Peyer's patch (tissue), 4 donors: Measurements from ENCODE around the gene PNKP. TPM values are rescaled to one million over a fixed set of nuclear protein-coding genes. Genes with fewer than 3 reads are reported as not detected.

Source experiments
- DNase-seq, 3 donors: peaks; one replicate each; pipeline ENCODE4 v3.0.0-alpha.2; 2017 to 2019
- H3K27ac ChIP-seq, 4 donors: fragments of 200-600 bp; sonication (generic); one replicate each; pipeline ENCODE4 v1.5.1; 2016 to 2019
- H3K27me3 ChIP-seq, 2 donors: fragments of 200-600 bp; sonication (generic); one replicate each; pipeline ENCODE4 v1.5.1; 2019
- H3K36me3 ChIP-seq, 3 donors: fragments of 200-600 bp; sonication (generic); one replicate each; pipeline ENCODE4 v1.5.1; 2016 to 2019
- H3K4me1 ChIP-seq, 4 donors: fragments of 200-600 bp; sonication (generic); one replicate each; pipeline ENCODE4 v1.5.1; 2016 to 2019
- H3K4me3 ChIP-seq, 4 donors: fragments of 200-600 bp; sonication (generic); 1 replicate in 3 of 4; 2 replicates in 1 of 4; pipeline ENCODE4 v1.5.1; 2016 to 2019; ENCODE audit warnings: mild to moderate bottlenecking in 1 of 4
- H3K9me3 ChIP-seq, 4 donors: fragments of 200-600 bp; sonication (generic); one replicate each; pipeline ENCODE4 v1.5.1; 2016 to 2019; ENCODE audit warnings: mild to moderate bottlenecking in 1 of 4
- POLR2A ChIP-seq, 2 donors: fragments of 450-650 bp; IDR thresholded peaks; one replicate each; pipeline ENCODE4 v1.5.1; 2017; ENCODE audit warnings: antibody characterized with exemption in 2 of 2, mild to moderate bottlenecking in 2 of 2, moderate library complexity in 2 of 2
- total RNA-seq, 4 donors: library from RNA; depleted of rRNA; stranded (reverse); fragments of >200 nt; gene quantifications; one replicate each; pipeline ENCODE4 v1.1.0, GENCODE V29; 2016
- TF ChIP-seq, protein P1 (sequence below), 6 experiments: fragments of 450-650 bp in 4 of 6; fragments of 200-600 bp in 2 of 6; sonication (generic) in 1 of 6; IDR thresholded peaks; one replicate each; pipeline ENCODE4 v1.5.1; 2017 to 2019; ENCODE audit warnings: antibody characterized with exemption in 6 of 6, mild to moderate bottlenecking in 3 of 6, moderate library complexity in 1 of 6

Gene PNKP
- total RNA-seq, 4 donors from 2014 or later: 58.7 to 235 (median 118) TPM

DNA sequence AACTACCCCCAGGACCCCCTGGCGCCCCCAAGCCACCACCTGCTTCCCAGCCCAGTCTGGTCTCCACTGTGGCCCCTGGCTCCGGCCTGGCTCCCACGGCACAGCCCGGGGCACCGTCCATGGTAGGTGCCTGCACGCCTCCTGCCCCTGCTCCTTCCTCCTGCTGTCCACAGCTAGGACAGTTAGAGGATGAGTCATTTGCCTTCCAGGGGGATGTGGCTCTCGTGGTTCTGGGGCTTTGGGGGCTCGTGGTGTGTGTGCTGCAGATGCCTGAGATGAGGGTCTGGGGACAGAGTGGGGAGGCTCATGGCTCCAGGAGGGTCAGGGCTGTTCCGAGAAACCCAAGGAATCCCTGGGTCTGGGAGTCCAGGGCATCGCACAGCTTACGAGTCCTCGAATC is 36.6 kb downstream of the PNKP start:
- H3K4me3 ChIP-seq: no peak overlapping the region
- no peaks in the 10 kb centered on the region for H3K27me3 ChIP-seq
- H3K36me3 ChIP-seq: peaks cover 0 to 74% (median 0%) of the 10 kb centered on the region in 3 donors
- DNase-seq: no peak
- H3K4me1 ChIP-seq: no peaks in the 10 kb centered on the region
- TF ChIP-seq, protein P1, sequence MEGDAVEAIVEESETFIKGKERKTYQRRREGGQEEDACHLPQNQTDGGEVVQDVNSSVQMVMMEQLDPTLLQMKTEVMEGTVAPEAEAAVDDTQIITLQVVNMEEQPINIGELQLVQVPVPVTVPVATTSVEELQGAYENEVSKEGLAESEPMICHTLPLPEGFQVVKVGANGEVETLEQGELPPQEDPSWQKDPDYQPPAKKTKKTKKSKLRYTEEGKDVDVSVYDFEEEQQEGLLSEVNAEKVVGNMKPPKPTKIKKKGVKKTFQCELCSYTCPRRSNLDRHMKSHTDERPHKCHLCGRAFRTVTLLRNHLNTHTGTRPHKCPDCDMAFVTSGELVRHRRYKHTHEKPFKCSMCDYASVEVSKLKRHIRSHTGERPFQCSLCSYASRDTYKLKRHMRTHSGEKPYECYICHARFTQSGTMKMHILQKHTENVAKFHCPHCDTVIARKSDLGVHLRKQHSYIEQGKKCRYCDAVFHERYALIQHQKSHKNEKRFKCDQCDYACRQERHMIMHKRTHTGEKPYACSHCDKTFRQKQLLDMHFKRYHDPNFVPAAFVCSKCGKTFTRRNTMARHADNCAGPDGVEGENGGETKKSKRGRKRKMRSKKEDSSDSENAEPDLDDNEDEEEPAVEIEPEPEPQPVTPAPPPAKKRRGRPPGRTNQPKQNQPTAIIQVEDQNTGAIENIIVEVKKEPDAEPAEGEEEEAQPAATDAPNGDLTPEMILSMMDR (IDR thresholded peaks at IDR 0.05): no peak
- no peak for TF ChIP-seq POLR2A (IDR thresholded peaks at IDR 0.05)
- H3K27ac ChIP-seq: no peak overlapping the region
- H3K9me3 ChIP-seq: no peaks in the 10 kb centered on the region

- peaks cover 0 to 66% (median 0%) of the 10 kb centered on the region in 3 donors for H3K36me3 ChIP-seq
- no peak for DNase-seq
- no peaks in the 10 kb centered on the region for H3K4me1 ChIP-seq
- no peak for TF ChIP-seq POLR2A (IDR thresholded peaks at IDR 0.05)
- no peaks in the 10 kb centered on the region for H3K9me3 ChIP-seq
- no peak overlapping the region for H3K27ac ChIP-seq
- no peaks in the 10 kb centered on the region for H3K27me3 ChIP-seq
- H3K4me3 ChIP-seq: no peak overlapping the region
Measured at GRCh38 chr19:49829721-49830120, 37.7 kb downstream of the PNKP start.

- H3K27ac ChIP-seq: no peak overlapping the region
- no peaks in the 10 kb centered on the region for H3K9me3 ChIP-seq
- TF ChIP-seq, protein P1 (IDR thresholded peaks at IDR 0.05): no peak
- TF ChIP-seq POLR2A (IDR thresholded peaks at IDR 0.05): no peak
- DNase-seq: no peak
- peaks cover 0 to 66% (median 0%) of the 10 kb centered on the region in 3 donors for H3K36me3 ChIP-seq
- no peaks in the 10 kb centered on the region for H3K4me1 ChIP-seq
- no peaks in the 10 kb centered on the region for H3K27me3 ChIP-seq
- H3K4me3 ChIP-seq: no peak overlapping the region
Measured at GRCh38 chr19:49829200-49829599, 38.2 kb downstream of the PNKP start.

DNA sequence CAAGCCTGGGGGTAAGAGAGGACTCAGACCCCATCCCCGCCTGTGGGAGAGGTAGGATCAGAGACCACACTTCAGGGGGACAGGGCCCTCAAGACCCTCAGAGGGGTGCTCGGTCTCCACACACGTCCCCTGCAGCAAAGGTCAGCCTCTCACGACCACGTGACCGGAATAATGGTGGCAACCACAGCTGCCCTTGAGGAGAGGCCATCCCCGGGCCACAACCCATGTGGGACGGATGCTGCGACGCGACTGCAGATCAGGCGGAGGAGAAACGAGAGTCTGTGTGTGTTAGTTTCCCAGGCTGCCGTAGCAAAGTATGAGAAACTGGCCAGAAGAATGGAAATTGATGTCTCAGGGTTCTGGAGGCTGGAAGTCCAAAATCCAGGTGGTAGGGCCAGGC is 40.3 kb downstream of the PNKP start:
- no peaks in the 10 kb centered on the region for H3K27me3 ChIP-seq
- H3K4me3 ChIP-seq: no peak overlapping the region
- H3K9me3 ChIP-seq: no peaks in the 10 kb centered on the region
- DNase-seq: no peak
- no peak overlapping the region for H3K27ac ChIP-seq
- no peaks in the 10 kb centered on the region for H3K4me1 ChIP-seq
- TF ChIP-seq, protein P1 (IDR thresholded peaks at IDR 0.05): no peak
- TF ChIP-seq POLR2A (IDR thresholded peaks at IDR 0.05): no peak
- peaks cover 0 to 61% (median 0%) of the 10 kb centered on the region in 3 donors for H3K36me3 ChIP-seq

DNA sequence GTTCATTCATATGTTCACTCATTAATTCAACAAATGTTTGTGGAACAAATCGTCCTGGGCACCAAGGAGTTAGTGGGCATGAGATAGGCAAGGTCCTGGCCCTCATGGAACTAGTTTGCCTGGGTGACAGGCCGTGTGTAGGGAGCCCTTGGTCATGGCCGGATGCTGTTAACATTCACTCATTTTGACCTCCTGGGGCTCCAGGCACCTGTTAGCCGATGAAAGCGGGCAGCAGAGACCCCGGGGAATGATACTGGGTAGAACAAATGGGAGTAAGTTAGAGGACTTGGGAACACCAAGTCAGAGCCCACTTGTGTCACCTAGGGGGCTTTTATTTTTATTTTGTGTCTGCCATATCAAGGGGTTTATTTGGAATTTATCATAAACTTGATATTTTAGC is 42.7 kb downstream of the PNKP start:
- Histone ChIP-seq H3K36me3 (peaks cover 0 to 45% (median 0%) of the 10 kb centered on the region in 3 donors), H3K27me3 (no peaks in the 10 kb centered on the region), H3K27ac (no peak overlapping the region), H3K4me1 (peaks cover 0 to 7% (median 0%) of the 10 kb centered on the region in 4 donors), H3K4me3 (no peak overlapping the region), H3K9me3 (no peaks in the 10 kb centered on the region)
- no peak for DNase-seq
- TF ChIP-seq POLR2A (IDR thresholded peaks at IDR 0.05): no peak
- TF ChIP-seq, protein P1 (IDR thresholded peaks at IDR 0.05): no peak

- TF ChIP-seq, protein P1 (IDR thresholded peaks at IDR 0.05): no peak
- TF ChIP-seq POLR2A (IDR thresholded peaks at IDR 0.05): no peak
- Histone ChIP-seq H3K4me1 (peaks cover 0 to 15% (median 0%) of the 10 kb centered on the region in 4 donors), H3K36me3 (peaks cover 0 to 34% (median 0%) of the 10 kb centered on the region in 3 donors), H3K27ac (no peak overlapping the region), H3K27me3 (no peaks in the 10 kb centered on the region), H3K4me3 (no peak overlapping the region), H3K9me3 (no peaks in the 10 kb centered on the region)
- peak in 2 of 3 donors; percentile 32 to 61 for DNase-seq
Measured at GRCh38 chr19:49823472-49823871, 43.9 kb downstream of the PNKP start.
